Erythroblast (primary cell): ENCODE measurements around the gene OPN4.

Experiments
- GATA1 ChIP-seq: IDR thresholded peaks from 2 replicates; pipeline ENCODE4 v1.6.1; 2011; ENCODE audit warnings: low read depth, mild to moderate bottlenecking, control low read depth, low read length, moderate library complexity
- POLR2A ChIP-seq: IDR thresholded peaks from 2 replicates; pipeline ENCODE4 v1.6.1; 2011; ENCODE audit warnings: mild to moderate bottlenecking, low read length

GRCh38 chr10:86663576-86664339 lies 9.4 kb downstream of the OPN4 start:
- TF ChIP-seq POLR2A (no peak), GATA1 (no peak)
